ENCODE data around the gene CCNG1. TPM values are rescaled to one million over a fixed set of nuclear protein-coding genes. Genes with fewer than 3 reads are reported as not detected.
"Not testable (repeated sequence)": the region's sequence is repeated elsewhere in the genome, so short reads cannot be mapped to it uniquely, and the experiment has no call there.

Gene CCNG1
- total and polyA plus RNA-seq, 5 experiments from 2014 or later: 129 to 167 (median 139) TPM

DNA sequence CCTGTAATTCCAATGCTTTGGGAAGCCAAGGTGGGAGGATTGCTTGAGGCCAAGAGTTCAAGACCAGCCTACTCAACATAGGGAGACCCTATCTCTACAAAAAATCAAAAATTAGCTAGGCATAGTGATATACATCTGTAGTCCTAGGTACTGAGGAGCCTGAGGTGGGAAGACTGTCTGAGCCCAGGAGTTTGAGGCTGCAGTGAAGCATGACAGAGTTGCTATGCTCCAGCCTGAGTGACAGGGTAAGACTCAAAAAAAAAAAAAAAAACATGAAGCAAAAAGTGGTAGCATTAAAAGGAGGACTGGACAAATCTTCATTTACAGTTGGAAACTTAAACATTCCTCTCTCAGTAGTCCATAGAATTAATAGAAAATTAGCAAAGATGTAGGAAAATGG is 9.8 kb downstream of the CCNG1 start:
- POLR2A ChIA-PET: no interaction called here

DNA sequence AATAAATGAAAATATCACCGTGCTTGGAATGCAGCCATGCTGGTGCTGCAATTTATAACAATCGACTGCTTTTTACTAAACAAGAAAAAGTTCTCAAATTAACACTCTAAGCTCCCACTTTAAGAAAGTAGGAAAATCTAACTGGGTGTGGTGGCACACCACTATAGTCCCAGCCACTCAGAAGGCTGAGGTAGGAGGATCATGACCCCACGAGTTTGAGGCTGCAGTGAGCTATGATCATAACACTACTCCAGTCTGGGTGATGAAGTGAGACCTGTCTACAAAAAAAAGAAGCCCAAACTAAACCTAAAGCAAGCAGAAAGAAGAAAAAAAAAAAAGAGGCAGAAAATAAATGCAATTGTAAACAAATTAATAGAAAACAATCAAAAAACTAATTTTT is 10.5 kb downstream of the CCNG1 start:
- no peaks in the 10 kb centered on the region for H3K9me3 Mint-ChIP-seq
- peaks cover 0 to 6% (median 2%) of the 10 kb centered on the region in 4 donors for H3K4me1 Mint-ChIP-seq
- H3K27me3 Mint-ChIP-seq: no peaks in the 10 kb centered on the region
- H3K4me3 Mint-ChIP-seq: no peak overlapping the region
- no peak for ATAC-seq
- POLR2A ChIA-PET: no interaction called here
- peak overlapping the region in 6 of 10 donors; percentile 35 to 83 (median 65) for H3K27ac Mint-ChIP-seq
- no peak for DNase-seq
- H3K36me3 Mint-ChIP-seq: peaks cover 0 to 80% (median 10%) of the 10 kb centered on the region in 3 donors

More for the DNA sequence above, 9.8 kb downstream of the CCNG1 start:
- no peak overlapping the region for H3K4me3 Mint-ChIP-seq
- H3K4me1 Mint-ChIP-seq: peaks cover 0 to 6% (median 2%) of the 10 kb centered on the region in 4 donors
- H3K9me3 Mint-ChIP-seq: no peaks in the 10 kb centered on the region
- peak overlapping the region in 7 of 10 donors; percentile 11 to 67 (median 38) for H3K27ac Mint-ChIP-seq
- ATAC-seq: no peak
- no peak for DNase-seq
- peaks cover 3 to 81% (median 9%) of the 10 kb centered on the region in 3 donors for H3K36me3 Mint-ChIP-seq
- H3K27me3 Mint-ChIP-seq: no peaks in the 10 kb centered on the region

DNA sequence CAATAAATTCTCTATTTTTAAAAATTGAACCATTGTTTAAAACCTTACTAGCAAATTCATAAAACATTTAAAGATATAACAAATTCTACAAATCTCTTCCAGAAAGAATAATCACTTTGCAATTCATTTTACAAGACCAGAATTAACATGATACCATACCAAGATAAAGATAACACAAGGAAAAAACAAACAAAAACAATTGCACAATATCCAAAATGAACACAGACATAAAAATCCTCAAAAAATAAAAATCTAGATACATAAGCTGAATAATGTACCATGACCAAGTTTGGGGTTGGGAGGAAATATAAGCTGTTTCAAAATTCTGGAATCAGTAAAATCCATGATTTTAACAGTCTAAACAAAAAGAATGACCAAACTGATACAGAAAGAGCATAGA is 11.1 kb downstream of the CCNG1 start:
- H3K27ac Mint-ChIP-seq: peak overlapping the region in 7 of 10 donors; percentile 4 to 66 (median 29)
- POLR2A ChIA-PET: no interaction called here
- H3K9me3 Mint-ChIP-seq: no peaks in the 10 kb centered on the region
- ATAC-seq (no peak), DNase-seq (no peak)
- no peaks in the 10 kb centered on the region for H3K27me3 Mint-ChIP-seq
- no peak overlapping the region for H3K4me3 Mint-ChIP-seq
- peaks cover 0 to 6% (median 2%) of the 10 kb centered on the region in 4 donors for H3K4me1 Mint-ChIP-seq
- H3K36me3 Mint-ChIP-seq: peaks cover 0 to 79% (median 11%) of the 10 kb centered on the region in 3 donors

DNA sequence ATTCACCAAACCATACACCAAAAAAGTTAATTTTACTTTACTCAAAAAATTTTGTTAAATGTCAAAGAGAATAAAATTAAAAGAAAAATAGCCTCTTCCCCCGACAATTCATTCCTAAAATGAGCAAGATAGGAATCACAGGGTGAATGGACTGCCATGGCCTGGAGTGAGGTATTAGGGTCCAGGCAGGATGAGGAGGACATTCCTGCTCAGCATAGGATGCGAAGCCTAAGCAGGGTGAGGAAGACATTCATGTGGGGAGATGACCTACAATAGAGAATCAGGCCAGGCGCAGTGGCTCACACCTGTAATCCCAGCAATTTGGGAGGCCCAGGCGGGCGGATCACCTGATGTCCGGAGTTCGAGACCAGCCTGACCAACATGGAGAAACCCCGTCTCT is 14.1 kb downstream of the CCNG1 start:
- H3K27me3 Mint-ChIP-seq: no peaks in the 10 kb centered on the region
- POLR2A ChIA-PET: no interaction called here
- H3K4me3 Mint-ChIP-seq: no peak overlapping the region
- DNase-seq (no peak), ATAC-seq (no peak)
- H3K27ac Mint-ChIP-seq: peak overlapping the region in 1 of 10 donors; percentile 27
- H3K4me1 Mint-ChIP-seq: peaks cover 4 to 18% (median 14%) of the 10 kb centered on the region in 4 donors
- H3K9me3 Mint-ChIP-seq: no peaks in the 10 kb centered on the region
- peaks cover 0 to 78% (median 18%) of the 10 kb centered on the region in 3 donors for H3K36me3 Mint-ChIP-seq

DNA sequence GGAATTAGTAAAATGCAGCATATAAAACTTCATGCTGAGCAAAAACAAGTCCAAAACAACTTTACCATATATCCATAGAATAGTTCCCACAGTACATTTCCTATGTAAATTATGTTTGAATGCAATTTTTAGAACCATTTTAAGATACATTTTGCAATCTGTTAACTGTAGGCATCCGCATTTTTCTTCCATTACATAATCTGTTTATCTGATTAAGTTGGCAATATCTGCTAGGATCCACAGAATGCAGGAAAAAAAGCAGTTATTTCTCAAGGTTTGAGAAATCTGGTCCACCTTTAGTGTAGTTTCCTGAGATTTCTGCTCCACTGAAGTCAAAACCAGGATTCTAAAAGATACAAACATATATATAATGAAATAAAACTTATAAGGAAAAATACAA is 16.3 kb downstream of the CCNG1 start:
- H3K36me3 Mint-ChIP-seq: peaks cover 0 to 64% (median 16%) of the 10 kb centered on the region in 3 donors

DNA sequence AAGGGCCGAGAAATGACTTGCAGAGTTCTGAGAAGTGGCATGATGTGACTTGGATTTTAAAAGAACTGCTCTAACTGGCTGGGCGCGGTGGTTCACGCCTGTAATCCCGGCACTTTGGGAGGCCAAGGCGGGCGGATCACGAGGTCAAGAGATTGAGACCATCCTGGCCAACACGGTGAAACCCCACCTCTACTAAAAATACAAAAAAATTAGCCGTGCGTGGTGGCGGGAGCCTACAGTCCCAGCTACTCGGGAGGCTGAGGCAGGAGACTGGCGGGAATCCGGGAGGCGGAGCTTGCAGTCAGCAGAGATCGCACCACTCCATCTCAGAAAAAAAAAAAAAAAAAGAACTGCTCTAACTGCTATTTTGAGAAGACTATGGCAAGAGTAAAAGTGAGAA is 18.0 kb downstream of the CCNG1 start:
- ATAC-seq, H3K27me3 Mint-ChIP-seq, POLR2A ChIA-PET, H3K9me3 Mint-ChIP-seq, DNase-seq, H3K4me3 Mint-ChIP-seq: not testable (repeated sequence)
- Mint-ChIP-seq H3K4me1 (peaks cover 18 to 35% (median 30%) of the 10 kb centered on the region in 4 donors), H3K36me3 (peaks cover 0 to 54% (median 19%) of the 10 kb centered on the region in 3 donors), H3K27ac (peak overlapping the region in 4 of 10 donors; percentile 20 to 62 (median 45))

More for the DNA sequence above, 16.3 kb downstream of the CCNG1 start:
- peaks cover 10 to 26% (median 21%) of the 10 kb centered on the region in 4 donors for H3K4me1 Mint-ChIP-seq
- H3K9me3 Mint-ChIP-seq: no peaks in the 10 kb centered on the region
- POLR2A ChIA-PET: no interaction called here
- no peak for ATAC-seq
- H3K27ac Mint-ChIP-seq: no peak overlapping the region
- no peak for DNase-seq
- no peaks in the 10 kb centered on the region for H3K27me3 Mint-ChIP-seq
- no peak overlapping the region for H3K4me3 Mint-ChIP-seq

DNA sequence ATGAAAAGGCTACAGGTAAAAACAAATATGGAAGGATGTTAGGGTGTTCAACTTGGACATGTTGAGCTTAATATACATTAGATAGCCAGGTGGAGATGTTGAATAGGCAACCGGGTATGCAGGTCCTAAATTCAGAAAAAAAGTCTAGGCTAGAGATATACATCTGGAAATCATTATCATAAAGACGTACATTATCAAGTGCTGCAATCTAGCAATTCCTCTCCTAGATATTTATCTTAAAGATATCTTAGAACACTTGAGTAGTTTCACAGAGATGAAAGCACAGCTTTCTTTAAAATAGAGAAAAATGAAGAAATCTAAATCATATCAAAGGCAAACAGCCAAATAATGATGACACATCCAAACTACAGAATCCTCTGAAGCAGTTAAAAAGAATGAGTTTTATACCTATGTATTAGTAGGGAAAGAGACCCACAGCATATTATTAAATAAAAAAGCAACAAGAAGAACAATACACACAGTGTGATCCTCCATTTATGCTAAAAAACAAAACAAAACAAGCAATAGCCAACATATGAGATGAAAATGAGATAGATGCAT is 18.7 kb downstream of the CCNG1 start:
- Mint-ChIP-seq H3K4me1 (peaks cover 18 to 38% (median 36%) of the 10 kb centered on the region in 4 donors), H3K36me3 (peaks cover 0 to 50% (median 18%) of the 10 kb centered on the region in 3 donors), H3K9me3 (no peaks in the 10 kb centered on the region), H3K27me3 (peaks cover 0 to 3% (median 0%) of the 10 kb centered on the region in 5 donors), H3K27ac (peak overlapping the region in 5 of 10 donors; percentile 10 to 64 (median 59)), H3K4me3 (no peak overlapping the region)
- DNase-seq: no peak
- POLR2A ChIA-PET: interaction anchor here (0.7 to 0.9 kb wide), 2 partner anchors 14 to 36 kb away, joined by 3 to 4 read pairs; no protein-coding TSS in a partner anchor
- no peak for ATAC-seq

DNA sequence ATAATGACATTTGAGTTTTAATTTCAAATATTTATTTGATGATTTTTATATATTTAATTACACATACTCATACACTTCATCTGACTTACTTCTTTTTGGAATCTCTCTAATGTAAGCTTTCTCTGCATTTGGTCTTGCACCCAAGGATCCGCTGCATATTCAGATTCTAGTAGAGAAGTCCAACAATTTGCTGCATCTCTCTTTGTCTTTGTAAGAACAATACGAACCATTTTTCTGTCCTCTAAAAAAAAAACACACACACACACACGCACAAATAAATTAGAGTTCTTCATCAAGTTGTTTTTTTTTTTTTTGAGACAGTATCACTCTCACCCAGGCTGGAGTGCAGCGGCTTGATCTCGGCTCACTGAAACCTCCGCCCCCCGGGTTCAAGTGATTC is 19.4 kb downstream of the CCNG1 start:
- DNase-seq: no peak
- no peaks in the 10 kb centered on the region for H3K9me3 Mint-ChIP-seq
- no peak for ATAC-seq
- peaks cover 0 to 43% (median 17%) of the 10 kb centered on the region in 3 donors for H3K36me3 Mint-ChIP-seq
- POLR2A ChIA-PET: interaction anchor here (0.7 to 6.7 kb wide), 3 partner anchors 15 to 48 kb away, joined by 3 to 178 read pairs (median 4); partner anchors contain the start of gene MAT2B
- peaks cover 18 to 44% (median 38%) of the 10 kb centered on the region in 4 donors for H3K4me1 Mint-ChIP-seq
- no peak overlapping the region for H3K4me3 Mint-ChIP-seq
- H3K27ac Mint-ChIP-seq: peak overlapping the region in 1 of 10 donors; percentile 47
- peaks cover 0 to 3% (median 0%) of the 10 kb centered on the region in 5 donors for H3K27me3 Mint-ChIP-seq

DNA sequence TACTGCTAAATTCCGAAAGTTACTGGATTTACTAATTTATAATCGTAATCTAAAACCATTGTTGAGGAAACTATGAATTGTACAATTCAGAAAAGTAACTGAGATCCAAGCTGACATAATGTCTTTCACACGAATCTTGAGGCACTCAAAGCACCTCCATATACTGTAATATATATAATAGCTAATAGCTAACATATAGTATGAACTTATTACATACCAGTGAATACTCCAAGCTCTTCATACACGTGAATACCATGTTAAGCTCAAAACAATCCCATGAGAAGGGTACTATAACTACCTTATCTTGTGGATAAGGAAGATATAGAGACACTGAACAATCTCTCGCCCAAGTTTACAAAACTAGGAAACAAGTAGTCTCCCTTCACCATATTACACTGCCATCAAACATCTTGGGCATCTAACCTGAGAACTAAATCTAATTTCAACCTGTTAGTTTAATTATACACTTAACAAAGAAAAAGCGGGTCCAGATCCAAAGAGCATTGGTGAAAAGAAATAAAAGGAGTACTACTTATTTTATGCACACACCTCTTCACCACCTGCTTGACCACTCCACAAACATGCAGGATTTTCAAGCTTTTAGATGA is 21.5 kb downstream of the CCNG1 start:
- Mint-ChIP-seq H3K27ac (peak overlapping the region; percentile 99 to 100 (median 99)), H3K36me3 (peaks cover 0 to 30% (median 15%) of the 10 kb centered on the region in 3 donors), H3K9me3 (no peaks in the 10 kb centered on the region), H3K4me3 (peak overlapping the region; percentile 92 to 98 (median 98)), H3K27me3 (peaks cover 0 to 3% (median 0%) of the 10 kb centered on the region in 5 donors), H3K4me1 (peaks cover 18 to 52% (median 41%) of the 10 kb centered on the region in 4 donors)
- POLR2A ChIA-PET: interaction anchor here (1.5 to 6.7 kb wide), 4 partner anchors 11 to 46 kb away, joined by 7 to 178 read pairs (median 48); partner anchors contain the start of genes CCNG1 and MAT2B
- no peak for ATAC-seq
- no peak for DNase-seq

DNA sequence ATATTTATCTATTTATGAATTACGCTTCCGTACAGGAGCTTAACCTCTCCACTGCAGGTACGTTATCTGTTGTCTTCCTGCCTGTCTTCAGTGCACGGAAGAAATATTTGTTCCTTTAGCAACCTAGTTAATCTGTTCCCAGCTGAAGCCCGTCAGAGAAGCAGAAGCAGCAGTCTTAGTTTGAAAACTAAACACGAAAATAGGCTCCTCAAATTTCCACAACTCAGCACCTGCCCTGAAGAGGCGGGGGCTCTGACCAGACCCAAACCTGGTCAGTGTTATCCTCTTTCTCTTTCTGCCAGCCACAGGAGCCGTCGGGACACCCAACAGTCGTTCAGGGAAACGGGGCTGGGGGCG is 22.0 kb downstream of the CCNG1 start:
- POLR2A ChIA-PET: interaction anchor here (0.8 to 6.7 kb wide), 6 partner anchors 10 to 45 kb away, joined by 3 to 178 read pairs (median 12); partner anchors contain the start of genes CCNG1 and MAT2B
- peaks cover 0 to 28% (median 15%) of the 10 kb centered on the region in 3 donors for H3K36me3 Mint-ChIP-seq
- H3K9me3 Mint-ChIP-seq: no peaks in the 10 kb centered on the region
- DNase-seq (peak in 1 of 10 donors; percentile 2), ATAC-seq (no peak)
- H3K4me3 Mint-ChIP-seq: peak overlapping the region; percentile 92 to 98 (median 98)
- H3K27me3 Mint-ChIP-seq: peaks cover 0 to 3% (median 0%) of the 10 kb centered on the region in 5 donors
- H3K4me1 Mint-ChIP-seq: peaks cover 18 to 52% (median 41%) of the 10 kb centered on the region in 4 donors
- peak overlapping the region; percentile 99 to 100 (median 99) for H3K27ac Mint-ChIP-seq

DNA sequence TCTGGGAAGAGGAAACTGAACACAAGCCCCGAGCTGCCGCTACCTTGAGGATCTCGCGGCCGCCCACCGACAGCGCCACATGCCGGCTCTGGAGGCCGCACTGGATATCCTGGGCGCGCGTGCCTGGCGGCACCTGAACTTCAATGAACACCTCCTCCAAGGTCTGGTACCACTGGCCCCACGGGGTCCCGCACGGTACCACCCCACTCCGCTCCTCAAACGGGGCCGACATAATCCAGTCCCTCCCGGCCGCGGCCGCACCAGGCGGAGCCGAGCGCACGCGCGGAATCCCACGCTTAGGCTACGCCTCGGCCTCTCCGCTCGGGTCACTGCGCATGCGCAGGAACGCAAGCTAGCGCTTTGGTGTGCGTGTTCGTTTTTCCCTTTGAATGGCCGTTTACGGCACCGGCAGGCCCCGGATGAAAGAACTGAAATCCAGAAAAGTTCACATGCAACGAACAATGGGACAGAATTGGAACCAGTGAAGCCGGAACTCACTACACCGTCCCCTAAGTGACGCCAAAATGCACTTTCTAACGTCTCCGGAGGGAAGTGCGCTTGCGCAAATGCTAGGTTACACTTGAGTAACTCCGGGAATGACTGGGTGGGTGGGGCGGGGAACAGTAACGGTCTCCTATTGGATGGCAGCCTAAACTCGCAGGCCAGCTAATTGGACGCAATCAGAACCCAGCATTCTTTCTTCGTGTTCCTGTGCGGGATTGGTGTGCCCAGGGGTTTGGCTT is 22.6 kb downstream of the CCNG1 start, which contains the start of gene NUDCD2:
Gene NUDCD2, minus strand, starts transcription at position 284 of the 743 bp plus-strand sequence. Its CDS starts 52 bp downstream, at position 232.
- Mint-ChIP-seq H3K36me3 (peaks cover 0 to 23% (median 15%) of the 10 kb centered on the region in 3 donors), H3K27ac (peak within 1 kb of the TSS; percentile 99 to 100 (median 99)), H3K27me3 (peaks cover 0 to 3% (median 0%) of the 10 kb centered on the region in 5 donors), H3K4me1 (peaks cover 15 to 52% (median 38%) of the 10 kb centered on the region in 4 donors), H3K4me3 (peak within 1 kb of the TSS; percentile 92 to 98 (median 98)), H3K9me3 (no peaks in the 10 kb centered on the region)
- POLR2A ChIA-PET: interaction anchor here (0.8 to 6.7 kb wide), 6 partner anchors 9 to 45 kb away, joined by 3 to 178 read pairs (median 12); partner anchors contain the start of genes CCNG1 and MAT2B
- ATAC-seq: peak; percentile 85 to 86
- peak; percentile 91 to 100 (median 95) for DNase-seq

Data from naive thymus-derived CD8-positive, alpha-beta T cell (primary cell).